OCI-M2 (cell line): ENCODE results near the gene PTX4.
"Not testable (repeated sequence)": the region's sequence is repeated elsewhere in the genome, so short reads cannot be mapped to it uniquely, and the experiment has no call there.

Source experiments
- DNase-seq: peaks from one replicate; lab custom pipeline; 2025; ENCODE audit not compliant: unreplicated experiment; lab: John Stamatoyannopoulos, UW

The PTX4 gene

DNA sequence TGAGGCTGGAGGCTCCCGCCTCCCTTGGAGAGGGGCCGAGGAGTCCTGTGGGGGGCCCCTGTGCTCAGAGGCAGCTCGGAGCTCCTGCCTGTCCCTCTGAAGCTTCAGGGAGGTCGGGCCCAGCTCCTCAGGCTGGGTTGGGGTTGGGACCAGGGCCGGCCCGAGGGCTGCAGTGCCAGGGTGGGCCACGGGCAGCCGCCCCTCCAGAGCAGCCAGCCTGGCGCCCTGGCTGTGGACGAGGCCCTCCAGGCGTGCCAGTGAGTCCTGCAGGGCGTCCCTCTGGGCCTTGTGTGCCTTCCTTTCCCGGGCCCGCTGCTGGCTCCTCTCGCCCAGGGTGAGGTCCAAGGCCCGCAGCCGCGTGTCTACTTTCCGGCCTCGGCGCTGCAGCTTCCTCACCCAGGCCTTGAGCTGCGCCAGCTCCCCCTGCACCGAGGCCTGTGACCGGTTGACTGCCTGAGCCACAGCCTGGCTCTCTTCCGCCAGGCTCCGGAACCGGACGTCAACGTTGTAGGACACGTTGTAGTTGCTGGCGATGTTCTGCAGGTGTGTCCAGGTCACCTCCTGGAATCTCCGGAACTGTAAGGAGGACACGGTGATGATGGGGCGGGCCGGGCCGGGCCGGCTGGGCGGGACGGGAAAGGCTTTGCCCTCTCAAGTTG is 1.2 kb downstream of the PTX4 start:
- DNase-seq: no peak

GRCh38 chr16:1486551-1487390 is 2.0 kb downstream of the PTX4 start:
- DNase-seq: no peak

DNA sequence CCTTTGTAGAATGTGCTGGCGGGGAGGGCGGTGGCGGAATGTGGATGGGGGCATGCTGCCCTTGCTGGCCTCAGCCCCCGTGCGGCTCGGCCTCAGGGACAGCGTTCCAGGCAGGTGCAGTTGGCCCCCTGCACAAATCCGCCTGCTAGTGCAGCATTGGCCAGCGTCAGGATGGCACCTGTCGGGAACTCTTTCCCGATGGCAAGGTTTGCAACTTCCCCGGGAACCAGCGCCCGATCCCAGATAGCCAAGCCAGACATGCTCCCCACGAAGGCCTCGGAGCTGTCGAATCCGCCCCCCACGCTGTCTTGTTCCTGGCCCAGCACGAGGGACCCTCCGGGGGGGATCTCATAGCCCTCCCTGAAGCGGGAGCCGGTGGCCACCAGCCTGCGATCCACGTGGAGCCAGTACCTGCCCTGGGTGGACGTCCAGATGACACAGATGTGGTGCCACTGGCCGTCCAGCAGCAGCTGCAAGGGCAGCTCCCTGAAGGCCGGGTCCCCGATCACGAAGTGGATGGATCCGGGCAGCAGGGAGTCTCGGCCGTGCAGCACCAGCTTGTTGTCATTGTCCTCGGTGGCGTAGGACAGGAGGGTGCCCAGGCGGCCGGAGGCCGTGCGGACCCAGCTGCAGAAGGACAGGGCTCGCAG is 2.8 kb downstream of the PTX4 start:
- DNase-seq: no peak

DNA sequence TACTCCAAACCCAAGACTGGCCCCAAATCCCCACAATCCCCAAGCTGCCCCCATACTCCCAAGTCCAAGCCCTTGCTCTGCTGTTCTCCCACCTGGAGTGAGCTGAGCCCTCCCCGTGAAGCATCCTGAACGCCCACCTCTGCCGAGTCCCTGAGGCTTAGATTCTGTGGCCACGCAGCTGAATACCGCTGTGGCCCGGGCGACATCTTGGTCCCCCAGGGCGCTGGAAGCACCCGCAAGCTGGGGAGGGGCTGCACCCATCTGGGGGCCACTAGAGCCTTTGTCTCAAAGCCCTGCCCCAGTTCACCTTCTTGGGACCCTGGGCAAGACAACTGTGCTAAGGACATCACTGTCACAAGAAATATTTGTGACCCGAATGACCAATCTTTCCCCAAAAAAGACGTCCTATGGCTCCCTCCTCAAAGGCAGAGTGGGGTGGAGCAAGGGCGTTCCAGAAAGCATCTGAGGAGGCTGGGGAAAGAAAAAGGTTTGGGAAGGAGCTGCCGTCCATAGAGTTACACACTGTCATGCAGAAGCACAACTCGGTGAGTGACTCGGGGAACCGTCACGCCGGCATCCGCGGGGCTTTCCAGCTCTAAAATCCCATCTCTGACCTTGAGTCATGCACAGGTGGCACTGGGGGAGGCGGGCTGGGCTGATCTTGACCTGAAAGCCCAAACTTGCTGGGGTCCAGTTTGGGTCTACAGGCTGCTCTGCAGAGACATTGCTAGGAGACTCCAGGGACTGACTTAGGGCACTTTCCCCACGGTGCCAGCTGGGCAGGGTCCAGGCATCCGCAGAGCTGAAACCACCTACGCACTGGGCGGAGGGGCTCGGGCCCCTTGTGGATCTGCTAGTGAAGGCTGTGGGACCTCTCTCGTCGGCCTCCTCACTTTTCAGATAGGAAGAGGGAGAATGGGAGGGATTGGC is 6.6 kb downstream of the PTX4 start:
- no peak for DNase-seq

- DNase-seq: not testable (repeated sequence)
These were observed 9.8 kb downstream of the PTX4 start for GRCh38 chr16:1478937-1479336.

DNA sequence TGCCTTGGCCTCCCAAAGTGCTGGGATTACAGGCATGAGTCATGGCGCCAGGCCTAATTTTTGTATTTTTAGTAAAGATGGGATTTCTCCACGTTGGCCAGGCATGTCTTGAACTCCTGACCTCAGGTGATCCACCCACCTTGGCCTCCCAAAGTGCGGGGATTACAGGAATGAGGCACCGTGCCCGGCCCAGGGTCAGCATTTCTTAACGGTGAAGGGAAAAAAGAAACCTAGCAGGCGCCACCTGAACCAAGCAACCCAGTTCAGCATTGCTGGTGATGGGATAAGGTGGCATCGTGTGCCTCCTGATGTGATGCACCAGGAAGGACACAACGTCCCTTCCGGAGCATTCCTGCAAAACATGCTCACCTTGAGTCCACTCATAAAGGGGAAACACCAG is 11.7 kb downstream of the PTX4 start:
- DNase-seq: no peak

GRCh38 chr16:1475552-1476114 is 13.1 kb downstream of the PTX4 start:
- no peak for DNase-seq

DNA sequence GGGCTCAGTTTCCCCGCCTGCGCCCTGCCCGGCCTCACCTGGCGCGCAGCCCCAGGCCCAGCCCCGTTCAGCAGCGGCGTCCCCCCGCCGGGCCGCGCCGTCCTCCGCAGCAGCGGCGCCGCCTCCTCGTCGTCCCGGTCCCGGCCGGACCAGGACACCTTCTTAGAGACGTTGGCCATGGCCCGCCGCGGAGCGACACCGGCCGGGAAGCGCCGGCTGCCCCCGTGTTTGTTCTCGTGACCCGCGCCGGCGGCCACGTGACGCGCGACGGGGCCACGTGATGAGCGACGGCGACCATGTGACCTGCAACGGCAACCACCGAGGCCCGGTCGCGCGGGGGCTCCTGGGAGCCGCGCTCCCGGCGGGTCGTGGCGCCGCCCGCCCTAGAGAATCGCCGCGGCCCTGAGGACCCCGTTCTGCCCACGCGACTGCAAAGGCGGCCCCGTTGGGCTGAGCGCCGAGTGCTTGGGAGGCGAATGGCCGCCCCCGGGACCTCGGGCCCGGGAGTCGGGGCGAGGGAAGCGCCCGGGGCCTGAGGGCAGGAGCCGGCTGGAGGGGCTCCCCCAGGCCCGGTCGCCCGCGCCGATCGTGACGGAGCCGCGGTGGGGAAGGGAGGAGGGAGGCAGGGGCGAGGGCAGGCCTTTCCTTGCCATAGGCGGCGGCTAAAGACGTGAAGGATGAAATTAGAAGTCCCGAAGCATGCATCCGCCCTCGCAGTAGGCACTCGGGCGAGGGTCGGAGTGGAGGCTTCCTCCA is 13.8 kb downstream of the PTX4 start, which contains the start of gene CLCN7:
Gene CLCN7 (minus strand): TSS at position 233 of the 756 bp plus-strand sequence. CDS start 54 bp downstream, at position 179.
- no peak for DNase-seq

DNA sequence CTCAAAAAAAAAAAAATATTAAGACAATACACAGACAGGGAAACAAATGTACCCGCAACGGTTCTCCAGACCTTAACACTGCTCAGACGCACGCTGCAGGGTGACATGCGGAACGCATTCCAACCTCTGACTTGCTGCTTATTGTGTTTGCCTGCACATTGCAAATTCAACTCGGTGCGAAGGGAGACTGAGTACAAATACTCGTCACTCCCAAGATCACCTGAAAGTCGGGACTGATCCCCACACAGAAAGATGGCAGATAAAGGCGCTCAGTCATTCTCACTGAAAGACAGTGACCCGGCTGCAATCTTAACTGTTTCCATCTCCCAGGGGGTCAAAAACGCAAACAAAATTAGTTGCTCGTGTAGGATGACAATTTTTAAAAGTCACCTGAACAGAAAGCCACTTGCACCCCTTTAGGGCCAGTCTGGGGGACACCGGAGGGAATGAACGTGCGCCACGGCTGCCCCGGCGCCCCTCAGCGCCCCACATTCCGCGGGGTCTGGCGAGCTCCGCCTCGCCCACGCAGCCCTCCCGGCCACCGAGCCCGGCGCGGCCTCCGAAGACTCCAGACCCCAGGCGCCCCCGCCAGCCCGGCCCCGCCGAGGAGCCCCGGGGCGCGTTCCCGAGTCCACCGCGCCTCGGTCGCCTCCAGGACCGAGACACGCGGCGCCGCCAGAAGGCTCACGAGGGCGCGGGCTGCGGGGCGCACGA is 14.5 kb downstream of the PTX4 start:
- DNase-seq: no peak

DNA sequence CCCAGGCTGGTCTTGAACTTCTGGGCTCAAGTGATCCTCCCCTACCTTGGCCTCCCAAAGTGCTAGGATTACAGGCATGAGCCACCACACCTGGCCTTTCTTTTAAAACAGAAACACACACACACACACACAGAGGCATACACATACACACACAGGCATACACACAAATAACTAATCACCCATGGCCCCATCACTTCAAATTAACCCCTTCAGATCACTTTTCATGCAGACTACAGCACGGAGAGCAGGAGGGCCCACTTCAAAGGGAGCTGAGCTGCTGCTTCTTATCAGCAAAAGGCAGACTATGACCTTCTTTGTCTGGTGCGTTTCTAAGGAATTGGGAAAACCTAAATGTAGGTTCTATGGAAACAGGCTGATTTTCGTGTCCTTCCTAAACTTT is 15.8 kb downstream of the PTX4 start:
- no peak for DNase-seq

GRCh38 chr16:1471569-1472194 is 17.1 kb downstream of the PTX4 start:
- no peak for DNase-seq

GRCh38 chr16:1470481-1471251 is 18.1 kb downstream of the PTX4 start:
- DNase-seq: no peak

GRCh38 chr16:1469693-1470201 is 19.0 kb downstream of the PTX4 start:
- DNase-seq: no peak

DNA sequence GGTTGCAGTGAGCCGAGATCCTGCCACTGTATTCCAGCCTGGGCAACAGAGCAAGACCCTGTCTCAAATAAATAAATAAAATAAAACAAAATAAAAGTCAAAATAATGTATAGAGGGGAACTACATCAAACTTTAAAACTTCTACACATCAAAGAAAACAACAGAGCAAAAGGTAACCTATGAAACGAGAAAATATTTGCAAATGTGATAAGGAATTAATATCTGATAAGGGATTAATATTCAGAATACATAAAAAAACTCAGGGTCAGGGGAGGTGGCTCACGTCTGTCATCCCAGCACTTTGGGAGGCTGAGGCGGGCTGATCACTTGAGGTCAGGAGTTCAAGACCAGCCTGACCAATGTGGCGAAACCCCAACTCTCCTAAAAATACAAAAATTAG is 19.6 kb downstream of the PTX4 start:
- DNase-seq: not testable (repeated sequence)

GRCh38 chr16:1468426-1468810 is 20.3 kb downstream of the PTX4 start:
- DNase-seq: no peak

GRCh38 chr16:1466968-1467521 is 21.7 kb downstream of the PTX4 start:
- DNase-seq: no peak

- DNase-seq: no peak
These were observed 22.7 kb downstream of the PTX4 start for GRCh38 chr16:1466054-1466453.

DNA sequence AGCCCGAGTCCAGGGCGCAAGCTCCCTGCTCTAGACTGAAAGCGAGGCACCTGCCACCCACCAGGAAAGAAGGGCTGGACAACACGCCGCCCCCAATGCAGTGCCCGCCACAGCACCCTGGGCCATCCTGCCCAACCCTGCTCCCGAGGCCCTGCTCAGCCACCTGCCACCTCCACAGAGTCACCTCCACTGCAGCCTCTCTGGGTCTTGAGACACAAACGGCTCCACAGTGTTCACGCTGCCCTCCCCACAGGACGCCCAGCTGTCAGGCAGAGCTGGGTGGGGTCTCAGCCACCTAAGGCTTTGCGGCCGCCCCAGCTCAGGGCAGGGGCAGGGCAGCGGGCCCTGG is 23.2 kb downstream of the PTX4 start:
- no peak for DNase-seq
